ENCODE data around the gene ALK. TPM values are rescaled to one million over a fixed set of nuclear protein-coding genes. Genes with fewer than 3 reads are reported as not detected.

Gene ALK
- total RNA-seq, 8 experiments from 2014 or later, result 0.49 to 8.8 (median 3.8) TPM

GRCh38 chr2:29455200-29455860 lies 466.1 kb downstream of the ALK start:
- Histone ChIP-seq H3K4me1 (replicated peaks in 1 of 2) (peaks cover 31 to 43% of the 10 kb centered on the region in 2 donors), H3K27ac (peak overlapping the region; percentile 16 to 31), H3K4me3 (no peak overlapping the region)
- whole genome bisulfite sequencing, 10 experiments, result 0 to 62% (median 22%) methylated on average over 1 to 5 of the region's 6 CpGs
- peak in 7 of 8 experiments; percentile 20 to 94 (median 92) for ATAC-seq (replicated peaks in 6 of 8)
- in situ Hi-C loops (cut with MboI; ENCODE audit: low pct_unique_long_range_greater_than_20kb in 2 of 9, low sequenced_read_pairs in 9 of 9, unreplicated experiment in 9 of 9), result no loop called here

GRCh38 chr2:29452036-29452435 lies 469.4 kb downstream of the ALK start:
- peaks cover 46 to 58% of the 10 kb centered on the region in 2 donors for H3K4me1 ChIP-seq (replicated peaks in 1 of 2)
- H3K27ac ChIP-seq, result no peak overlapping the region
- no peak overlapping the region for H3K4me3 ChIP-seq
- in situ Hi-C loops (cut with MboI; ENCODE audit: low pct_unique_long_range_greater_than_20kb in 2 of 9, low sequenced_read_pairs in 9 of 9, unreplicated experiment in 9 of 9), result no loop called here
- WGBS, 10 experiments, result 60 to 97% (median 88%) methylated on average over 2 to 5 of the region's 5 CpGs
- ATAC-seq (replicated peaks in 6 of 8), result no peak

DNA sequence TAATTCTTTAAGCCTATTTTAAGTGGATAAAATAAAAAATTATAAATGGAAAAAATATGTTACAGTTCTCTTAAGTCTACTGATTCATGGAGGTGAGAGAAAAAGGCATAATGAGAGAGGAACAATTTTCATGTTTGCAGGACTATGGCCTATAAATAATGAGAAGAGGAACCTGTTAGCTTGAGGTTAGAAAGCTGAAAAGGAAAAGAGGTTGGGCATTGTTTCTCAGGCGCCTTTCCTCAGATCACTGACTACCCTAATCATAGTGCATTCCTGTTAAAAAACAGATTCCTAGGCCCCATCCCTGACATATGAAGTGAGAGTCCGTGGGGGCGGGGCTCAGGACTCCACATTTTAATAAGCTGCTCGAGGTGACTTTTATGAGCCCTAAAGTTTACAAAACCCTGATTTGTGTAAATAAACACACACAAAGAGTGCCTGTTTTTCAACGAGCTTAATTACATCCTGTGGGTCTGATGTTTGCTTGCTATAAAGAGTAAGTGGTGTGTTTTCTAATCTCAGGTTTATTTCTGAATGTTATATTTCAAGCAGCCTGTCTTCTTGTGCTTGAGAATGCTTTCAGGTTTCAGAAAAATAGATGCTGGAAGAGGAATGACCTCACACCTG lies 470.7 kb downstream of the ALK start:
- ATAC-seq (replicated peaks in 6 of 8), result no peak
- 33 to 100% (median 57%) methylated on average over 1 to 4 of the region's 5 CpGs; no CpG with 5 or more reads in 1 of the 10 experiments for WGBS, 10 experiments
- H3K27ac ChIP-seq, result no peak overlapping the region
- in situ Hi-C loops (cut with MboI; ENCODE audit: low pct_unique_long_range_greater_than_20kb in 2 of 9, low sequenced_read_pairs in 9 of 9, unreplicated experiment in 9 of 9), result no loop called here
- peaks cover 43 to 61% of the 10 kb centered on the region in 2 donors for H3K4me1 ChIP-seq (replicated peaks in 1 of 2)
- H3K4me3 ChIP-seq, result no peak overlapping the region

- WGBS, 10 experiments, result 90 to 100% methylated on average over 2 of the region's 2 CpGs; no CpG with 5 or more reads in 8 of the 10 experiments
- ATAC-seq (replicated peaks in 6 of 8), result no peak
- Histone ChIP-seq H3K4me3 (no peak overlapping the region), H3K4me1 (replicated peaks in 1 of 2) (peaks cover 35 to 49% of the 10 kb centered on the region in 2 donors), H3K27ac (no peak overlapping the region)
- in situ Hi-C loops (cut with MboI; ENCODE audit: low pct_unique_long_range_greater_than_20kb in 2 of 9, low sequenced_read_pairs in 9 of 9, unreplicated experiment in 9 of 9), result no loop called here
These were observed 471.9 kb downstream of the ALK start for GRCh38 chr2:29449499-29449898.

- H3K4me1 ChIP-seq (replicated peaks in 1 of 2), result peaks cover 38 to 46% of the 10 kb centered on the region in 2 donors
- H3K27ac ChIP-seq, result peak overlapping the region in 1 of 2 donors; percentile 6
- H3K4me3 ChIP-seq, result no peak overlapping the region
- in situ Hi-C loops (cut with MboI; ENCODE audit: low pct_unique_long_range_greater_than_20kb in 2 of 9, low sequenced_read_pairs in 9 of 9, unreplicated experiment in 9 of 9), result no loop called here
- WGBS, 10 experiments, result 17 to 54% (median 37%) methylated on average over 3 to 6 of the region's 8 CpGs
- ATAC-seq (replicated peaks in 6 of 8), result peak; percentile 86 to 97 (median 90)
These were observed 473.2 kb downstream of the ALK start for GRCh38 chr2:29448096-29448688.

DNA sequence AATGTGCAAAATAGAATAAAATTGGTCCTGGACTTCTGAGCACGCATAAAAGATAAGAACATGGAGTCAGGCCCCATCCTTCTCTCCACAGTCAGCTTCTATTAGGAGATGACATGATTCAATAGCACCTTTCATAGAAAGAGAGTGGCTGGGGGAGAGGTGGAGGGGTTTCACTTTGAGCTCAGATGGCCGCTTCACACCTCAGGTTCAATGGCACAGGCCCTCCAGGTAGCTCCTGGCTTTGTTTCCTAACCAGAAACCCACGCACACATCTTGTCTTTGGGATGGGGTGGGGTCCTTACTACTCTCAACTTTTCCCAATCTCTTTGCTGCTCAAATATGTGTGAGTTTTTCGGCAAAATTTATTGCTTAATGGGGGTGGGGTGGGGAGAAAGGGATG lies 473.9 kb downstream of the ALK start:
- H3K27ac ChIP-seq, result no peak overlapping the region
- in situ Hi-C loops (cut with MboI; ENCODE audit: low pct_unique_long_range_greater_than_20kb in 2 of 9, low sequenced_read_pairs in 9 of 9, unreplicated experiment in 9 of 9), result no loop called here
- H3K4me3 ChIP-seq, result no peak overlapping the region
- no peak for ATAC-seq (replicated peaks in 6 of 8)
- 60 to 100% (median 85%) methylated on average over 1 to 3 of the region's 4 CpGs; no CpG with 5 or more reads in 5 of the 10 experiments for WGBS, 10 experiments
- H3K4me1 ChIP-seq (replicated peaks in 1 of 2), result peaks cover 38 to 46% of the 10 kb centered on the region in 2 donors

DNA sequence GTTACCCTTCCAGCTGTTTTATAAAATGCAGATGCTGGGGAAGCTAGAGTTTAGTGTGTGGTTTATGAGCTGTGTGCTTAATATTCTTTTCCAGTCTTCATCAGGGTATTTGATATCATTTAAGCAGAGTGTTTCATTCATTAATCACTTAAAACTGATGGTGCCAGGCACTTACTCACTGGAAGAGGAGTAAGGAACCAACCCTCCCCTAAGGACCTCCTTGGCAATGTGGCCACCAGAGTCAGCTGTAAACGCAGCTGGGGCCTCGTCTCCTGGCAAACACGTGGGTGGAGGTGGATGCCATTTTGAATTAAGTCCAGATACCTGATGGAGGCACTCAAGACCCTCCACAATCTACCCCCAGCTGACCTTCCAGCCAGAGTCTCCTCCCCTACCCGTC lies 474.5 kb downstream of the ALK start:
- H3K4me3 ChIP-seq, result no peak overlapping the region
- WGBS, 10 experiments, result 0 to 100% (median 40%) methylated on average over 1 to 4 of the region's 4 CpGs; no CpG with 5 or more reads in 5 of the 10 experiments
- no peak for ATAC-seq (replicated peaks in 6 of 8)
- in situ Hi-C loops (cut with MboI; ENCODE audit: low pct_unique_long_range_greater_than_20kb in 2 of 9, low sequenced_read_pairs in 9 of 9, unreplicated experiment in 9 of 9), result no loop called here
- peaks cover 36 to 43% of the 10 kb centered on the region in 2 donors for H3K4me1 ChIP-seq (replicated peaks in 1 of 2)
- no peak overlapping the region for H3K27ac ChIP-seq

DNA sequence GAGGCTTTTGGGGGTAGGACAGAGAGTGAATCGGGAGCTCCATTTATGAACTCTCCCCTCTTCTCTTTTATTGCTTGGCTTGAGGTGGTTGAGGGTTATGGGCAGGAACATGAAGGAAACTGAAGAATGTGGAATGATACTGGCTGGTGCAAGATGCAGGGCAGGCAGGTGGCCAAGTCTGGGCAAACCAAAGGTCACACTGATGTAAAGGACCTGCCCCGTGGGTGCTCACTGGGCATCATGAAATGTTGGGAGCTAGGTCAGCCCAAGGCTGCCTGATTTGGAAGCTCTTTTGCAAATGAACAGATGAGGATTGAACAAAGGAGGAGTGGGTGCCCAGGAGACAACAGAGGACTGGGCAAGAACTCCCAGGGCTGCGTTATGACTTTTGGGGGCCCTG lies 477.2 kb downstream of the ALK start:
- ATAC-seq (replicated peaks in 6 of 8), result no peak
- no peak overlapping the region for H3K27ac ChIP-seq
- 20 to 100% (median 93%) methylated on average over 1 to 3 of the region's 3 CpGs; no CpG with 5 or more reads in 3 of the 10 experiments for WGBS, 10 experiments
- no peak overlapping the region for H3K4me3 ChIP-seq
- H3K4me1 ChIP-seq (replicated peaks in 1 of 2), result peaks cover 19 to 28% of the 10 kb centered on the region in 2 donors
- in situ Hi-C loops (cut with MboI; ENCODE audit: low pct_unique_long_range_greater_than_20kb in 2 of 9, low sequenced_read_pairs in 9 of 9, unreplicated experiment in 9 of 9), result no loop called here

DNA sequence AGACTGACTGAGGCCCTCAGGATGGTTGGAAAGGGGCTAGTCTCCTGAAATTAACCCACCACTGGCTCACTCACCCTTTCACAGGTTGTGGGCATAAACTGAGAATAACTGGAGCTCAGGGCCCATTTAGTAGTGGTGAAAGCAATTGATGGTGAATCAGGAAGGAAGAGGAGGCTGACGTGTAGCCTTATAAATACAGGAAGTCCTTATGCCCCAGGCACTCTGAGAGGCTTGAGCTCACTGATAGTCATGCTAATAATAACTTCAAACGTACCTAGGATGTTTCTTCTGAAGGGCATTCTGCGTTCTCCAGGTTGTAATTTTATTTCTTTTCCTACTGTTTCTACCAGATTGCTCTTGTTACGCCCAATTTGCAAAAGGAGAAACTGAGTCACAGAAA lies 477.8 kb downstream of the ALK start:
- Histone ChIP-seq H3K27ac (no peak overlapping the region), H3K4me1 (replicated peaks in 1 of 2) (peaks cover 14 to 22% of the 10 kb centered on the region in 2 donors), H3K4me3 (no peak overlapping the region)
- peak in 2 of 8 experiments; percentile 17 to 39 for ATAC-seq (replicated peaks in 6 of 8)
- in situ Hi-C loops (cut with MboI; ENCODE audit: low pct_unique_long_range_greater_than_20kb in 2 of 9, low sequenced_read_pairs in 9 of 9, unreplicated experiment in 9 of 9), result no loop called here
- 18 to 71% (median 40%) methylated on average over 1 to 4 of the region's 4 CpGs; no CpG with 5 or more reads in 3 of the 10 experiments for WGBS, 10 experiments

DNA sequence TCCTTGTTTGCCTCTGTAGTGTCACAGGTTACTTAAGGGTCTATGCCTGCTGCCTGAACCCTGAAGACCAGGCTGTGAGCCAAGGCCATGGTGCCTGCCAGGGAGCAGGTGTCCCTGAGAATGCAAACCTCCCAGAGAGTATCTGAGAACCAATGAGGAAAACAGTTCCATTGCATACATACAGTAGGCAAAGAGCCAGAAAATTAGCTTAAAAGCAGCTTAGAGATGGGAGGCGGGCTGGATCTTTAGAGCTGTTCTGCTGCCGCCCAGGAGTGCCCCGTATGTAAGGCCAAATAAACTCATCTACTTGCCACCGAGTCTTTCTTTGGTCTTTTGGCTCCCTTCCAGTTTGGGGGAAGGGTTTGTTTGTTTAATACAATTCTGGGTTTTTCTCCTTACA lies 478.2 kb downstream of the ALK start:
- 17 to 80% (median 33%) methylated on average over 1 to 4 of the region's 4 CpGs; no CpG with 5 or more reads in 5 of the 10 experiments for whole genome bisulfite sequencing, 10 experiments
- no peak overlapping the region for H3K27ac ChIP-seq
- ATAC-seq (replicated peaks in 6 of 8), result peak in 3 of 8 experiments; percentile 19 to 78 (median 46)
- in situ Hi-C loops (cut with MboI; ENCODE audit: low pct_unique_long_range_greater_than_20kb in 2 of 9, low sequenced_read_pairs in 9 of 9, unreplicated experiment in 9 of 9), result no loop called here
- peaks cover 9 to 18% of the 10 kb centered on the region in 2 donors for H3K4me1 ChIP-seq (replicated peaks in 1 of 2)
- H3K4me3 ChIP-seq, result no peak overlapping the region

DNA sequence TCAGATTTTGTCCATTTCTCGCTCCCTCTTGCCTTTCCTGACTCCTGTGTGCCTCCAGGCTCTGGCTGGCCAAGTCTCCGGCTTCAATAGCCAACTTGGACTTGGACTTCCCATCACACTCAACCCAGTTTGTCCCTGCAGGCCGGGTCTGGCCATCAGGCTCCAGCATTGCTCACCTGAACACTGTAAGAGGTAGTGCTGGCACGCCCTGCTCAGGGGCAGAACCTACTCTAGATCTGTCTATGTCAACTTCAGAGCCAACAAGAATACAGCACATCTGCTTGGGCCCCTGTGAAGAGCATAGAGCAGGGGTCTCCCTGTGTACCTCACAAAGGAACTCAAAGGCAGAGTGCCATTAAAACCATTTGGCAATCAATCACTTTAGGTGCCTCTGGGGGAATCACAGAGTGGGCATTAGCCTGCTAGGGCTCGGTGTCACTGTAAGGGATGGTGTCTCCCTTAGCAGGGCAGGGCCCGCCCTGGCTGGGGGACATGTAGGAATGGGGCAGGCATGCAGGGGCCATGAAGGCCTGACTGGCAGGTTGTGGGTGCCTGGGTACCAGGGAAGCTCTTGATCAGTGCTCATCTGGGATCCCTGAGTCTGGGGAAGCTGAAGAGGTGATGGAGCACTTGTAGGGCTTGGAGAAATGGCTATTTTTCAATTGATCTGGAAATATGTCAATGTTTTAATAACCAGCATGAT lies 480.3 kb downstream of the ALK start:
- peaks cover 0 to 3% of the 10 kb centered on the region in 2 donors for H3K4me1 ChIP-seq (replicated peaks in 1 of 2)
- H3K4me3 ChIP-seq, result no peak overlapping the region
- no peak for ATAC-seq (replicated peaks in 6 of 8)
- no peak overlapping the region for H3K27ac ChIP-seq
- WGBS, 10 experiments, result 7 to 100% (median 92%) methylated on average over 1 to 4 of the region's 6 CpGs; no CpG with 5 or more reads in 1 of the 10 experiments
- in situ Hi-C loops (cut with MboI; ENCODE audit: low pct_unique_long_range_greater_than_20kb in 2 of 9, low sequenced_read_pairs in 9 of 9, unreplicated experiment in 9 of 9), result no loop called here

- ATAC-seq (replicated peaks in 6 of 8), result no peak
- Histone ChIP-seq H3K27ac (no peak overlapping the region), H3K4me3 (no peak overlapping the region), H3K4me1 (replicated peaks in 1 of 2) (peaks cover 11% of the 10 kb centered on the region in 2 donors)
- WGBS, 10 experiments, result 18 to 100% (median 92%) methylated on average over 1 to 3 of the region's 3 CpGs; no CpG with 5 or more reads in 2 of the 10 experiments
- in situ Hi-C loops (cut with MboI; ENCODE audit: low pct_unique_long_range_greater_than_20kb in 2 of 9, low sequenced_read_pairs in 9 of 9, unreplicated experiment in 9 of 9), result no loop called here
These were observed 487.5 kb downstream of the ALK start for GRCh38 chr2:29433920-29434319.

DNA sequence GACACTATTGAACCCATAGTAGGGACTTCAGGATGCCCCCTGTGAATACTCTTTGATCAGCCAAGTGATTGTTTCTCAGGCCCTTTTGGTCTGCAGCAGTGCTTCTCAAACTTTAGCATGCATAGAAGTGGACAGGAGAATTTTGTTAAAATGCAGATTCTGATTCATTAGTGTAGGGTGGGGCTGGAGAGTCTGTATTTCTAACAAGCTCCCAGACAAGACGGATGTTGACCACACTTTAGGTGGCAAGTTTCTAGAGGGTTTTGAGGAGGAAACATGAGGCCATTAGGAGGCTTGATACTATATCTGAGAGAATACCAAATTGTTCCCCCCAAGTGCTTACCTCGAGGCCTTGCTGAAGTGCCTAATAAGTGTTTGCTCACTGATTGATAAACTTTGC lies 488.3 kb downstream of the ALK start:
- ATAC-seq (replicated peaks in 6 of 8), result peak in 2 of 8 experiments; percentile 82 to 84
- in situ Hi-C loops (cut with MboI; ENCODE audit: low pct_unique_long_range_greater_than_20kb in 2 of 9, low sequenced_read_pairs in 9 of 9, unreplicated experiment in 9 of 9), result no loop called here
- Histone ChIP-seq H3K4me3 (no peak overlapping the region), H3K4me1 (replicated peaks in 1 of 2) (peaks cover 11% of the 10 kb centered on the region in 2 donors), H3K27ac (no peak overlapping the region)
- WGBS, 10 experiments, result 0 to 100% (median 86%) methylated on average over 1 to 2 of the region's 2 CpGs; no CpG with 5 or more reads in 3 of the 10 experiments
